Lower lobe of right lung (tissue), 2 donors: Measurements from ENCODE around the gene ZIC1. TPM values are rescaled to one million over a fixed set of nuclear protein-coding genes. Genes with fewer than 3 reads are reported as not detected.

Experiments
- ATAC-seq, 2 donors: fragments of 200-7000 bp; cut with Tn5 transposase; one replicate each; pipeline ENCODE4 v1.9.1; 2020 to 2022; ENCODE audit warnings: mild to moderate bottlenecking in 2 of 2, moderate library complexity in 2 of 2
- DNase-seq: peaks from one replicate; pipeline ENCODE4 v3.0.0-alpha.2; 2020
- H3K27ac ChIP-seq: fragments of 200-600 bp; one replicate; pipeline ENCODE4 v1.8.0; 2022
- H3K27me3 ChIP-seq: fragments of 200-600 bp; one replicate; pipeline ENCODE4 v1.8.0; 2022; ENCODE audit warnings: low read depth
- H3K36me3 ChIP-seq: fragments of 200-600 bp; one replicate; pipeline ENCODE4 v1.8.0; 2022; ENCODE audit warnings: mild to moderate bottlenecking
- H3K4me1 ChIP-seq: fragments of 200-600 bp; one replicate; pipeline ENCODE4 v1.8.0; 2022
- H3K4me3 ChIP-seq: fragments of 200-600 bp; one replicate; pipeline ENCODE4 v1.8.0; 2022; ENCODE audit warnings: mild to moderate bottlenecking
- H3K9me3 ChIP-seq: fragments of 200-600 bp; one replicate; pipeline ENCODE4 v1.8.0; 2022
- CTCF ChIP-seq: fragments of 200-600 bp; IDR thresholded peaks from one replicate; pipeline ENCODE4 v1.8.0; 2022; ENCODE audit warnings: antibody characterized with exemption, mild to moderate bottlenecking
- intact Hi-C: fragments of 100-400 bp; cut with DNase I; formaldehyde crosslinking; loops from one replicate; pipeline ENCODE4 v1.11.0; 2022
- total RNA-seq: library from RNA; stranded (reverse); fragmentation: NEBNext Ultra II Directional; extraction: Animal tissue kit (Norgen Biotek cat#: 25700); gene quantifications from one replicate; pipeline ENCODE4 v1.2.1, GENCODE V29; 2021
- donor health status: DM: no; HTN: yes; CAD: no; lungs with severe emphysema.

The ZIC1 gene
- total RNA-seq, 1 donor from 2014 or later, result not detected

GRCh38 chr3:147397875-147398812, 11.0 kb upstream of the ZIC1 start:
- H3K4me3 ChIP-seq, result no peak overlapping the region

GRCh38 chr3:147398813-147399534, 10.2 kb upstream of the ZIC1 start:
- Histone ChIP-seq H3K36me3 (no peaks in the 10 kb centered on the region), H3K27ac (no peak overlapping the region), H3K27me3 (peaks cover 96% of the 10 kb centered on the region), H3K9me3 (no peaks in the 10 kb centered on the region), H3K4me3 (no peak overlapping the region), H3K4me1 (no peaks in the 10 kb centered on the region)
- intact Hi-C loops, result no loop called here
- DNase-seq, result no peak
- no peak for TF ChIP-seq CTCF
- no peak for ATAC-seq

More at GRCh38 chr3:147397875-147398812, 11.0 kb upstream of the ZIC1 start:
- Histone ChIP-seq H3K9me3 (no peaks in the 10 kb centered on the region), H3K36me3 (no peaks in the 10 kb centered on the region), H3K4me1 (peaks cover 7% of the 10 kb centered on the region), H3K27ac (no peak overlapping the region), H3K27me3 (peaks cover 96% of the 10 kb centered on the region)
- no peak for TF ChIP-seq CTCF
- DNase-seq (no peak), ATAC-seq (no peak)
- intact Hi-C loops, result no loop called here

- no peak for DNase-seq
- ATAC-seq, result no peak
- Histone ChIP-seq H3K4me3 (no peak overlapping the region), H3K27ac (no peak overlapping the region), H3K9me3 (no peaks in the 10 kb centered on the region), H3K36me3 (no peaks in the 10 kb centered on the region), H3K27me3 (peaks cover 96% of the 10 kb centered on the region), H3K4me1 (no peaks in the 10 kb centered on the region)
- intact Hi-C loops, result no loop called here
- TF ChIP-seq CTCF, result no peak
These were observed 9.1 kb upstream of the ZIC1 start for GRCh38 chr3:147400111-147400510.

- intact Hi-C loops, result no loop called here
These were observed 8.2 kb upstream of the ZIC1 start for GRCh38 chr3:147400999-147401398.

GRCh38 chr3:147401421-147401820, 7.7 kb upstream of the ZIC1 start:
- Histone ChIP-seq H3K27ac (no peak overlapping the region), H3K4me1 (no peaks in the 10 kb centered on the region), H3K27me3 (peaks cover 96% of the 10 kb centered on the region), H3K36me3 (no peaks in the 10 kb centered on the region), H3K9me3 (no peaks in the 10 kb centered on the region), H3K4me3 (no peak overlapping the region)
- intact Hi-C loops, result no loop called here
- ATAC-seq (no peak), DNase-seq (no peak)
- TF ChIP-seq CTCF, result no peak

More at GRCh38 chr3:147400999-147401398, 8.2 kb upstream of the ZIC1 start:
- no peak for ATAC-seq
- no peak overlapping the region for H3K27ac ChIP-seq
- no peaks in the 10 kb centered on the region for H3K9me3 ChIP-seq
- TF ChIP-seq CTCF, result no peak
- peaks cover 96% of the 10 kb centered on the region for H3K27me3 ChIP-seq
- no peaks in the 10 kb centered on the region for H3K4me1 ChIP-seq
- H3K4me3 ChIP-seq, result no peak overlapping the region
- DNase-seq, result no peak
- no peaks in the 10 kb centered on the region for H3K36me3 ChIP-seq
